ENCODE data around the gene TCOF1. TPM values are rescaled to one million over a fixed set of nuclear protein-coding genes. Genes with fewer than 3 reads are reported as not detected.

The TCOF1 gene
- total RNA-seq, 1 donor from 2014 or later: 22.0 TPM

DNA sequence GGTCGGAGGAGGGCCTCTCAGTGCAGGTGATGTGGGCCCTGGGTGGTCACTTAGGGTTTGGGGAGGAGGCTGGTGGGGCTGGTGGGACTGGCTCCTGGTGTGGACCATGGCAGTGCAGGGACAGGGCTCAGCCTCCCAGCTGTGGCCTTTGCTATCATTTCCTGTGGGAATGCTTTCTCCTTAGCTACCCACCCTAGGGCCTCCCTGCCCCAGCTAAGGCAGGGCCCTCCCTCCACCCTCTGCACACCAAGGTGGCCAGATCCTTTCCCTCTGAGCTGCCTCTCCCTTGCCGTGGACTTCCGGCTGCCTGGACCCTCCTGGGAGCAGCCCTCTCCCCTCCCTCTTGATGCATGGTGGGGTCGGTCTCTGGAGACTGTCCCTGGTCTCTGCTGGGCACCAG lies 32.1 kb upstream of the TCOF1 start:
- no peak for DNase-seq (ENCODE audit: low read depth)

DNA sequence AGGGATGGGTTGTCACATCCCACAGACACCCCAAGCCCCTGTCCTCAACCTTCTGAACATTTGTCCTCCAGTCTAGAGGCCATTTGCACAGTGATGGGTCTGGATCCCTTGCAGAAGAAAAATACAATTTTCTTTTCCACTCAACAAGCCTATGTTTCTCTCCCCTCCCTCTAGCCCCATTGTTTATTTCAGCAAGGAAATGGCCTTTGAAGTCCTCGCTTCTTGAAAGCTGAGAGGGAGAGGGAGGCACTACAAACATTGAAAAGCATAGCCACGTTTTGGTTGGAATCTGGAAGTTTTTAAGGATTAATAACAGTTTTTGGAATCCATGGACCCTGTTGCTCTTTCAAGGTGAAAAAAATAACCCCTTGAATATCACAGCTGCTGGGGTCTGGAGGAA lies 30.8 kb upstream of the TCOF1 start:
- DNase-seq (ENCODE audit: low read depth): no peak

DNA sequence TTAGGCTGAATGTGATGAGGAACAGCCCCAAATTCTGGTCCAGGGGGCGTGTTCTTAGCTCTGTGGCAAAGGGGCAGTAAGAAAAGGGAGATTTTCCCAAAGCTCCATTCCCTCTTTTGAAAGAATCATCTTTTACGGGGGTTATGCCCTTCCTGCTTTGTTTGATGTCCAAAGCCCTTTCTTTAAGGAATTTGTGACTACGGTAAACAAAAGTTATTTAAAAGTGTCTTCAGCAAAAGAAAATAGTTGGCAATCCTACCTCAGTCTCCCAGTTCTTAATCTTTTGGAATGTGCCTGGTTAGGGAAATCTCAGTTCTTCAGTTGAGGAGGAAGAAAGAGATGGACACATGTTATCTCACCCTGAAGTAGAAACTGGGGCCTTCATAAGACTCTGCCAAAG lies 30.4 kb upstream of the TCOF1 start:
- no peak for DNase-seq (ENCODE audit: low read depth)

DNA sequence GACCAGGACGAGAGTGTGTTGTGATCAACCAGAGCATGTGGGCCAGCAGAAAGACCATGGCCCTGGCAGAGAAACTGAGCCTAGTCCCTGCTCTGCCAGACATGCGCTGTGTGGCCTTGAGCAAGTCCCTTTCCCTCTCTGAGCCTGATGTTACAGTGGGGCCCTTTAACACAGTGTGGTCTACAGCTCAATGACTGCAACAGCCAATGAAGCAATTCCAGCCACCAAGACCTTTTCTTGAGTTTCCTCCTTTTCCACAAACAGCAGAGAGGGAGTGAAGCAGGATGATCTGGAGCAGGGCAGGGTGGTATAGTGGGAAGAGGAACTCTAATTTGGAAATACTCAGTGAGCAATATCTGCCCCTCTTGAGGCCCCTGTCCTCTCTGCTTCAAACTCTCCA lies 29.0 kb upstream of the TCOF1 start:
- no peak for DNase-seq (ENCODE audit: low read depth)

DNA sequence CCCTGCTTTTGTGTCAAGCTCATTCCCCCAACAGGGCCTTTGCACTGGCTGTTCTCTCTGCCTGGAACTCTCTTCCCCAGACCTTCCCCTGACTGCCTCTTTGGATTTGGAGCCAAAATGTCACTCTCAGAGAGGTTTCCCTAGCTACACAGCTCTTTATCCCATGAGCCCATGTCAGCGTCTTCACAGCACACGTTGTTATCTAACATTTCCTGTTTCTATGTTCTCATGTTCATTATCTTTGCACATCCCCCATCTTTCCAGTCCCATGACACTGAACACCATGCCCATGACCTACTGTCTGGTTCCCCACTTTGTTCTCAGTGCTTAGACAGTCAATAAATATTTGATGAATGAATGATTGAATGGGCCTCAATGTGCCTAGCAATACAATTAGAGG lies 28.5 kb upstream of the TCOF1 start:
- no peak for DNase-seq (ENCODE audit: low read depth)

DNA sequence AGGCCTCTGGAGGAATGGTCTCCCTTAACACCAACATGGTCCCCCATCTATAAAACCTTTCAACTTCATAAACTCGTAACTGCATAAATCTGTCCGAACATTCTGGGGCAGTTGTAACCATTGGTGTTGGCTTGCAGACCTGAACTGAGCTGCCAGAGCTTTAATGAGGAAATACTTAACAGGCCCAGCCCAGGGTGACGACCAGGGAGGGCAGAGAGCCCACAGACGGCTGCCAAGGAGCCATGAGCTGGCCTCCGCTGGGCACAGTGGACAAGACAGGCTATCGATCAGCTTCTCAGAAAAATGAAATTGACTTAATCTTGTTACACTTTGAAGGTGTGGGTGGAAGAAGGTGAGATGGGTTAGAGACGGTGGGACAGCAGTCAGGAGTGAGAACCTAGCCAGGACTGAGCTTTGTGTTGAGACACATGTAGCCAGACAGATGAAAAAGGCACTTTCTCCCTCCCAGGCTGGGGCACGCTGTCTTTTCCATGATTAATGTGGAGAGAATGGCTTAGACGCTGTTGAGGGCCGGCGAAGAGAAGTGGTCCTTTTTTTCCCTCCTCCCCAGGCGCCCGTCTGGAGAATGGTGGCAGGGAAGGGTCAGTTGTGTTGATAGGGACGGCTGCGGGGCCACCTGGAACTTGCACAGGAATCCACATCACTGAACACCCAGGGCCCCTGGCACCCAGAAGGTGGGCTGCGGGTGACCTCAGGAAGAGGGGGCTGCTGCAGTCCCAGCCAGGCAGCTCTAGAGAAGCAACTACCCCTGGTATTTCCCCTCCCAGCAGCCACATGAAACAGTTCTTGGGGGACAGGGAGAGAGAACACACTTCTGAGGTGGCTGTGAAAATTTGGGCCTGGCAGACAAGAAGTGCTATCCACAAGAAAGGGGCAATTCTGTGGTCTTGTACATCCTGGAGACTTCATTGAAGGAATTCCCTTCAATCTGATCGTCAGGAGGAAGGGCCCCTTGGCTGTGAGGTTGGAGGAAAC lies 27.3 kb upstream of the TCOF1 start:
- DNase-seq (ENCODE audit: low read depth): no peak

DNA sequence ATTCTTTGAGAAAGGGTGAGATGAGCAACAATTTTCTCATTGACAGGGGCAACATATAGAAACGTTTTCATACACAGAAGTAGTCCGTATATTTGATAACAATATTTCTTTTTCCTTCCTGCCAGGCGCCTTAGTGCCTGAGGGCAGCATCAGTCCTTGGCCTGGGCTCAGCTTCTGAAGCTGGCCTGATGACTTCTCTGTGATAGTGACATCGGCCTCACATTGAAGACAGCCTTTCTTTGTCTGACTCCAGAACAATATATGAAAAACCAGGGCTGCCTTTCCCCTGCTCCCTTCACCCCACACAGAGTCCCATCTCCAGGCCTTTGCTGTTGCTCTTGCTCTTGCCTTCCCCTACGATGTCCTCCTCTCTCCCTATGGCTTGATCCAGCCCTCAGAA lies 24.1 kb upstream of the TCOF1 start:
- DNase-seq (ENCODE audit: low read depth): no peak

DNA sequence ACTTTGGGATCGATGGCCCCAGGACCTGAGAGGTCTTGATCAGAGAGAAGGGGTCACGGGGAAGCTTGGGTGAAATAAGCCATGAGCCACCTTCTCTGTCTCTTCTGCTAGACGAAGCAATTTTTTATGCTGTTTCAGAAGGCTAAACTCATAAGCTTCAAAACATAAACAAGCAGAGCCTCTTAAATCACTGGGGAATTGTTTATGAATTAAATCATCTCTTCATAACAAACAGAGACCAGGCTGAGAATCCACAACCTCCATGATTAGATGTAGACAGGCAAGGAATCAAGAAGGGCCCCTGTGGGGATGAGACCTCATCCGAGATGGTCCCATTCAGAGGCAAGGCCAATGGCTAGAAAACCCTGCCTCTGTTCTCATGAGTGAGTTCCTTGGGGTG lies 21.7 kb upstream of the TCOF1 start:
- no peak for DNase-seq (ENCODE audit: low read depth)

DNA sequence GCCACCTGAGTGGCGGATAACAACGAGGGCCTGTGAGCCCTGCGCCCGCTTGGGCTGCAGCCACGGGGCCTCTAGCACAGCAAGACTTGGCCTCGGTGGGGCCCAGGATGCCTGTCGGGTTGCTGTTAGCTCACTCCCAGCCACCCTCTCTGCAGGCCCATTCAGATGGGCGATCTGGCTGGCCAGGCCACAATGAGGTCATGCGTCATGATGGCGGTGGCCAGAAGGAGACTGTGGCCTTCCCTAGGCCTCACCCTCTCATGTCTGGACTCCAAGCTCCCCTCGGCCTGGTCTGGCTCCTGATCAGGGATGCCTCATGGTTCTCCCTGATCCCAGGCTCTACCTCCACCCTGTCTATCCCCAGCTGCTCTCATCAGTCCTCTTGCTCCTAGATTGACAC lies 19.0 kb upstream of the TCOF1 start:
- DNase-seq (ENCODE audit: low read depth): no peak

DNA sequence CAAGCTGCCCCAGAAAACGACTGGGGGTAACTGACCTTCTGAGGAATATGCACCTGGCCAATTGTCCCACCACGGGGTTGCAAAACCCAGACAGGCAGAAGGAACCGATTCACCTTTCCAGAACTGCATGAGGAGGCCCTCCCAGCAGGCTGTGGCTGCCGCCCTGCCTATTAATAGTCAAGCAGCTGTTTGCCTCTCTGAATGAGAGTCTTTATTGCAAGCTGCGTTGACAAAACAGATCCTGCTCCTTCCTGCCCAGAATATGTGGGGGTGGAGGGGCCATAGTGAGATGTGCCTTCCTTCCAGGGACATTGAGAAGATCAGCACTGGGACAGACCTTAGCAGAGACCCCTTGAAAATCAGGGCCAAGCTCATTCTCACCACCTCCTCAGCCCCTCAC lies 18.3 kb upstream of the TCOF1 start:
- no peak for DNase-seq (ENCODE audit: low read depth)

DNA sequence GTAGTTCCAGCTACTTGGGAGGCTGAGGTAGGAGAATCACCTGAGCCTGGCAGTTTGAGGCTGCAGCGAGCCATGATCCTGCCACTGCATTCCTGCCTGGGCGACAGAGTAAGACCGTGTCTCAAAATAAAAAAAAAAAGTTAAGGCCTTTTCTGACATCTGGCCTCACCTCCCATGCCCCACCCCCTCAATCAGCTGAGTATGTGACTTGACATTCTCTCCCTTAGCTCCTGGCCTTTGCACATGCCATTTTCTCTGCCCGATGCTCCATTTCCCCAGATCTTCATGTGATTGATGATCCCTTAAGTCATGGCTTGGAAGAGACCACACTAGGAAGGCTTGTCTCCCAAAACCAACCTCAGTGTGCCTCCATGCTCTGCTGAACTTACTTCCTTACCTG lies 17.7 kb upstream of the TCOF1 start:
- no peak for DNase-seq (ENCODE audit: low read depth)

DNA sequence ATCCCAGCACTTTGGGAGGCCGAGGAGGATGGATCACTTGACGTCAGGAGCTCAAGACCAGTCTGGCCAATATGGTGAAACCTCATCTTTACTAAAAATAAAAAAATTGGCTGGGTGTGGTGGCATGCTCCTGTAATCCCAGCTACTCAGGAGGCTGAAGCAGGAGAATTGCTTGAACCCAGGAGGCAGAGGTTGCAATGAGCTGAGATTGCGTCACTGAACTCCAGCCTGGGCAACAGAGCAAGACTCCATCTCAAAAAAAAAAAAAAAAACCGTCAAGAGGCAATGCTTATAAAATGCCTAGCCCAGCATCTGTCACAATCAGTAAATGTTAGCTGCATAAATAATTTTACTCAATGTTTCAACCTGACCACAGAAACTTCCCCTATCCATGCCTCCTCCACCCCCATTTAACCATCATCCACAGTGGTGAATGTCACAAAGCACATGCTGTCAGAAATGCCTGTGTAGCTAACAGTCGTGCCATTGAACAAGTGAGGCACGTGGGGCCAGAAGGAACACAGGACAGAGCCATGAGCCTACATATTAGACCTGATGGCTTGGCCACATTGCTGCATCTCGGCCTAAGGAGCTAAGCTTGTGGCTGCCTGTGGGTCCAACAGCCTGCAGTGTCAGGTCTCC lies 16.8 kb upstream of the TCOF1 start:
- no peak for DNase-seq (ENCODE audit: low read depth)

DNA sequence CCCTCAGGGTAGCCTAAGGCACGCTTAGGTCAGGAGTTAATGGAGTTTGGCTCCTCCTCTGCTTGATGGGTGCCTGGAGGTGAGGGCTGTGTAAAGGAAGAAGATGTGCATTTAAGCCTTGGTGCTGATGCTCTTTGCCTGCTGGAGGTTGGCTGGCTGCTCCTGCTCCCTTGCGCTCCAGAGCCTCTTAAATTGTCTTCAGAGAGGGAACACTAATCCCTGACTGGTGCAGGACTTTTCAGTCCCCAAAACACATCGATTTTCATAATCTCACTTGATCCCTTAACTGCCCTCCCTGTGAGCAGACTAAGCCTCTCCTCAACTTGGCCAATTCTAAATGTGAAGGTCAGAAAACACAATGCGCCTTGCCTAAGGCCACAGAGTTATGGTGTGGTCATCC lies 16.2 kb upstream of the TCOF1 start:
- no peak for DNase-seq (ENCODE audit: low read depth)

DNA sequence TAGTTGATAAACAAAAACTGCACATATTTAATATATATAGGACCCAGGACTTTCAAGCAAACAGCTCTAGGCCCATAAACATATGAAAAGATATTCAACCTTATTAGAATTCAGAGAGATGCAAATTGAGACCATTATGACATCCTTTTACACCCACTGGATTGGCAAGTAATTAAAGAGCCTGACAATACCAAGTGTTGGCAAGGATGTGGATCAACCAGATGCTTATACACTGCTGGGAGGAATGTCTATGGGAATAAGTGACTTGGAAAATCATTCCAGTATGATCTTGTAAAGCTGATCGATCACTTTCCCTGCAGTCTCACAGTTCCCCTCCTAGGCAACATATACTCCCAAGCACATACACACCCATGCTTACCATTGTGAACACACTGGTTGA lies 15.5 kb upstream of the TCOF1 start:
- no peak for DNase-seq (ENCODE audit: low read depth)

DNA sequence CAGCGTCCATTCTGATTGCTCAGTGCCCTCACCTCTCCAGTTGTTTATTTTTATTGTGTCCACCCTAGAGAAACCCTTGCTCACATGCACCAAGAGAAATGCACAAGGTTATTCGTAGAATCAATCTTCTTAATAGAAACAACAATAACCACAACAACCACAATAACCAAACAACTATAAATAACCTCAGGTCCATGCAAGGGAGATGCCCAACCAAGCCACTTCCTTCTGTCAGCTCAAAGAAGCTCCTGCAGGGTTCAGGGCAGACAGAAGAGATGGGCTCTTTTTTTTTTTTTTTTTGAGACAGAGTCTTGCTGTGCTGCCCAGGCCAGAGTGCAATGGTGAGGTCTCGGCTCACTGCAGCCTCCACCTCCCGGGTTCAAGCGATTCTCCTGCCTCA lies 14.9 kb upstream of the TCOF1 start:
- DNase-seq (ENCODE audit: low read depth): no peak

DNA sequence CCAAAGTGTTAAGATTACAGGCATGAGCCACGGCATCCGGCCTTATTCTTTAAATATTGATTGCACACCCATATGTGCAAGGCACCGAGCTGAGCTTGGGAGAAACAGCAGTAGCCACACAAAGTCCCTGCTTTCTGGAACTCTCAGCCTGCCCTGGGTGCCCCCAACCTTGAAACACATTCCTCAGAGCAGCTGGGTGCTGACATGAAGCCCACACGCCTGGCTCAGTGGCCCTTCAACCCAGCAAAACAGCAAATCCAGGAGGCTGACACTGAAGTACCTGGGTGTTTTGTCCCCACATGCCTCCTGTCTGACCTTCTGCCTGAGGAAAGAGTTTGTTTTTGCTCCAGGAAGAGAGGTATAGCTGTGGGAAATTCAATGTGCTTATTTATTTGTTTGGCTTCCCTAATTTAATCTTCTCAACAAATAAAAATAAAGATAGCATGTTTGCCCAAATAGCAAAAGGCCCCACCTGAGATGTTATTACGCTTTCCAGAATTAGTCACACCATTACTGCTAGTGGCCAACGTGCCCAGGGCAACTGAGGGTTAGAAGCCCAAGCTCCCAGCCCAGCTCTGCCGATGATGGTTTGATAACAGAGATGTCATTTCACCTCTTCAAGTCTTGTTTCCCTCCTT lies 13.4 kb upstream of the TCOF1 start:
- no peak for DNase-seq (ENCODE audit: low read depth)

DNA sequence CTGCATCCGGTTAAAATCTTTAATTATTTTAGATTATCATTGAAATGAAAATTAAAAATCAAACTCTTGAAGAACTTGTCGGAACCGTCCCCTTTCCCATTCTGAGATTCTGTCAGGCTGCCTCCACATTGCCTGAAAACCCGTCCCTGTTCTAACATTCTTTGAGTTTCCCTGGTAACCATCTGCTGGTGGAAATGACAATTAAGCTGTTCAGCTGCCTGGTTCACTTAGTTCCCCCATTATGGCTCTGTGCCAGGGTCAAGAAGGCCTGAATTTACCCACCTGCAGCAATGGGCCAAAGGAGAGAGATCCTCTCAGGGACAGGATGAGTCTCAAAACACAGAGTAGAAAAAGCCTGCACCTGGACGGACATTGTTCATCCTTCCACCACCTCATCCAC lies 11.8 kb upstream of the TCOF1 start:
- no peak for DNase-seq (ENCODE audit: low read depth)

DNA sequence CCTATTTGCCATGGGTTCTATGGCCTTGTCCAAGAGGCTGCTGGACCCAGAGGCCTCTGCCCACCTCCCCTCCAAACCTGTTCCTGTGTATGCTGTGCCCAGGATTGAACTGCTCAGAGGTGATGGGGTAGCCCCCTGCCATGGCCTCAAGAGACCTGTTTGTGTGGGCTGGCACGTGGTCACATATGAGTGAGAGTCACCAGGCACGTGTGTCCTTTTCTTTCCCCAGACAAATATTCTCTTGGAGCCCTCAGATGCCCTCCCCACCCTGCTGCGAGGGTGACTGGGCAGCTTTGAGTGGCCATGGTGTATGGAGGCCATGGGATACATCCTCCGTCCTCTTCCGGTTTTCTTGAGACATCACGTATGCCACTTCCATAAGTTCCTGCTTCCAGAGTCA lies 10.9 kb upstream of the TCOF1 start:
- no peak for DNase-seq (ENCODE audit: low read depth)

DNA sequence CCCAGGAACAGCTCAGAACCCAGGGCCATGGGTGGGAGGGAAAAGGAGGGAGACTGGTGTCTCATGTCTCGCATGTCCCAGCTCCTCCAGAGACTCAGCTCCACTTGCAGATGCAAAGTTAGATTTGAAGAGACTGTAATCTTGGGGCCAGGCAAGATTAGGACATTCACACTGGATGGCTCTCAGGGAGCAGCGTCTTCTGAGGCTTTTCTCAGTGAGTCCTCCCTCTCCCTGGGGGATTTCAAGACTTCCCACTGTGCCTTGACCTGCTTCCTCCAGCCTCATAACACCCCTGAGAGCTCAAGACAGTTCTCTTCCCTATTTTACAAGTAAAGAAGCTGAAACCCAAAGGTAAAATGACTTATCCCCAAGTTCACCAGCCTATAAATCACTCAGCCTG lies 10.5 kb upstream of the TCOF1 start:
- no peak for DNase-seq (ENCODE audit: low read depth)

DNA sequence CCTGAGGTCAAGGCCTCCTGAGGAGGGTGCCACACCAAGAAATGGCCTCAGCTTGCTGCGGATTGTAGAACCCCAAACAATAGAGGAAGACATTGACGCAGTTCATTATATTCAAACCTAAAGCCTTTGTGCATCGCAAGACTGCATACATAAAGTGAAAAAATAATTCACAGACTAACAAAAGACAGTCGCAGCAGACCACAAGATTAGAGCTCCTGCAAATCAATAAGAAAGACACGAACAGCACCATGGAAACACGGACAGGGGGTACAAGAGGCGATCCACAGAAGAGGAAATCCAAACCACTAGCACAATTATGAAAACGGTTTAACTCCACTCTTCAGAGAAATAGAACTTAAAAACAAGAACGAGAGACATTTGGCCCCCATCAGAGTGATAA lies 10.0 kb upstream of the TCOF1 start:
- DNase-seq (ENCODE audit: low read depth): no peak

DNA sequence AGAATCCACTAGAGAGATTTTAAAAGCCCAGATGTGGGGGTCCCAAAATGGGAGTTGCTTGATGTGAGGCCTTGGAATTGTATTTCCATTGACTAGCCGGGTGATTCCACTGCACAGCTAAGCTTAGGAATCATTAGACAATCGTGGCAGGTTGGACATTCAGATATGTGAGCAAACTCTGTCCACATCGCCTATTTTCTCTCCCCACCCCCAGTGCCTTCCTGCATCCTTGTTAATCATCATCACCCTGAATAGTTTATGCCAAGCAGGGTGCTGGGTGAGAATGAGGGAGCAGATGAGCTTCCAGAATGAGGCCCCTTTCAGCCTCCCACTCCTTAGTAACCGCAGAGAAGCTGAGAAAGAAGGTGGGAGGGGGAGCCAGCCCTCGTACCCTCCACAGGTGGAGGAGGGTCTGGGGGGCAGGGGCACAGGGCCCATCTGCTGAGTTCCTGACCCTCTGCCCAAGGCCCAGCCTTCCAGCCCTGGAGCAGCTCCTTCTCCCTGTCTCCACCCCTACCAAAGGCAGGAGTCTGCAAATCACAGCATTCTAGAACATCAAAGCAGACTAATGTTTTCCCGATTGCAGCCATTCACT lies 7.7 kb upstream of the TCOF1 start:
- DNase-seq (ENCODE audit: low read depth): peak; percentile 66

DNA sequence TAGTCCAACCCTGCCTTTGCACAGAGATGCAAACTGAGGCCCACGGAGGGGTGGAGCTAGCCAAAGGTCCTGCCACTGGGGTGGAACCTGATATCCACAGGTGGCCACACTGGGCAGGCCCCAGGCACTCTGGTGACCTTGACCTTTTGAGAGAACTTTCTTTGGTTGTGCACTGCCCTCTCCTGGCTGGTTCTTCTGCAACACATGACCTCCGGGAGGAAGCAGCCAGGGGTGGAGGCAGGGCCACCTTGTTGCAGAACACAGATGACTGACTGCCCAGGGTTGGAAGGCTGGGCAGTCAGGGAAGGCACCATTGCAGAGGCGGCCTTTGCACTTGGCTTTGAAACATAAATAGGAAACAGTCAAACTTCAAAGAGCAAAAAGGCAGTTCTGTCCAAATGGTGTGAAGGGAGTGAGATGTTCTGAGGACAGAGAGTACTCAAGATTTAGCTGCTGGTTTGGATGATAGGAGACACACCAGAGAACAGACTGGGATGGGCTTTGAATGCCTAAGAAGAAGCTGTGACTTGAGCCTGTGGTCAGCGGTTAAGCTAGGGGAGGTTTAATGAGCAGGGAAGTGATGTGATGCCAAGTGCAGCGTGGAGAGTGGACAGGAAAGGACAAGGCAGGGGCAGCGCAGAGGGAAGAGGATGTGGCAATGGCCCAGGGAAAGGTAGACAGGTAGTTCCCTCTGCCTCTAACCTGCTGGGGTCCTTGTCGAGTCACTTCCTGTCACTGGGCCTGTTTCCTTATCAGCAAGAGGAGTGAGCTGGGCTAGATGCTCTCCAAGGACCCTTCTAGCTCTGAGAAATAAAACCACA lies 6.8 kb upstream of the TCOF1 start:
- DNase-seq (ENCODE audit: low read depth): peak; percentile 81

Data from renal cortical epithelial cell (primary cell).